Fibroblast of pulmonary artery (primary cell): ENCODE measurements around the gene PPP1R7.

ENCODE experiments used
- DNase-seq: peaks from one replicate; pipeline ENCODE4 v3.0.0-alpha.2; 2010; ENCODE audit warnings: low read depth
- H3K4me3 ChIP-seq: replicated peaks from 2 replicates; pipeline ENCODE4 v1.5.1; 2011; ENCODE audit warnings: low read depth, mild to moderate bottlenecking, control low read depth, low read length, moderate library complexity
- CTCF ChIP-seq: IDR thresholded peaks from 2 replicates; pipeline ENCODE4 v1.5.1; 2011; ENCODE audit warnings: mild to moderate bottlenecking, control low read depth, low read length, inconsistent platforms; ENCODE audit errors: missing control alignments

The PPP1R7 gene

GRCh38 chr2:241209271-241209670, 59.0 kb downstream of the PPP1R7 start:
- no peak for DNase-seq

GRCh38 chr2:241211276-241211675, 61.0 kb downstream of the PPP1R7 start:
- no peak overlapping the region for H3K4me3 ChIP-seq
- no peak for TF ChIP-seq CTCF
- no peak for DNase-seq

More at GRCh38 chr2:241209271-241209670, 59.0 kb downstream of the PPP1R7 start:
- TF ChIP-seq CTCF, result no peak
- no peak overlapping the region for H3K4me3 ChIP-seq

GRCh38 chr2:241213041-241213440, 62.8 kb downstream of the PPP1R7 start:
- H3K4me3 ChIP-seq, result no peak overlapping the region
- no peak for TF ChIP-seq CTCF
- no peak for DNase-seq

GRCh38 chr2:241213567-241213966, 63.3 kb downstream of the PPP1R7 start:
- DNase-seq, result no peak
- no peak for TF ChIP-seq CTCF
- H3K4me3 ChIP-seq, result no peak overlapping the region

- no peak overlapping the region for H3K4me3 ChIP-seq
- TF ChIP-seq CTCF, result no peak
- no peak for DNase-seq
Measured at GRCh38 chr2:241214209-241214608, 63.9 kb downstream of the PPP1R7 start.

GRCh38 chr2:241214766-241215165, 64.5 kb downstream of the PPP1R7 start:
- H3K4me3 ChIP-seq, result no peak overlapping the region
- DNase-seq, result no peak
- TF ChIP-seq CTCF, result no peak

GRCh38 chr2:241215421-241215820, 65.2 kb downstream of the PPP1R7 start:
- DNase-seq, result no peak
- H3K4me3 ChIP-seq, result no peak overlapping the region
- no peak for TF ChIP-seq CTCF
